ENCODE measurements around the gene CFAP100.

Gene CFAP100

GRCh38 chr3:126357295-126358037 is 37.2 kb upstream of the CFAP100 start, which contains the start of gene KLF15:
Gene KLF15 (minus strand): TSS chr3:126357408. CDS start chr3:126352922, 4,486 bp downstream.
- DNase-seq = peak; percentile 6

- DNase-seq = no peak
Observed at GRCh38 chr3:126358038-126358815, 36.5 kb upstream of the CFAP100 start.

GRCh38 chr3:126358816-126359181 is 35.9 kb upstream of the CFAP100 start:
- DNase-seq = no peak

DNA sequence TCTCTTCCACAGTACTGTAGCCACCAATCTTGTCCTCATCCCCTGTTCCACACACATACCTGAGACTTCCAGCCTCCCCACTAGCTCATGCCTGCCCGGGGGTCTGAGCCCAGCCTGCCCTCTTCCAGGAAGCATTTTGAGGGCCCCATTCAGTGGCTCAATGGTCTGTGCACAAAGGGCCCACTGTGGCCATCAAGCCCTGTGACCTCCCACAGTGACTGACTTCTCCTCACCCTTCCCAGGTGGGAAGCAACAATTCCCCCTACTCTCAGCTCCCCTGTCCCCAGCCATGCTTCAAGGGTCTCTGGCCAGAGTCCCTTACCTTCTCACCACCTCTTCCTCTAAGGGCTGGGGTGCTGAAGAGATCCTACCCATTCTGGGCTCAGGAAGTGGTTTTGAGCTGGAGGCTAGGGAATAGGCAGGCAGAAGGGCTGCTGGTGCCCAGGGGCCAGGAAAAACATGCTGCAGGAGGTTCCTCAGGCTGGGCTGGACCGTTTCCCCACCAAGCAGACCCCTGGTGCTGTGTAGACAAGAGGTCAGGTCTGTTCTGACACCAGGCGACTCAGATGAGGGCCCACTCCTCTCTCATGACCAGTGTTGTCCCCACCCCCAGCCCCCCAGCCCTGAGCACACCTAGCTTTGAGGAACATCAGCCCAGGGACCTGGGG is 34.5 kb upstream of the CFAP100 start:
- no peak for DNase-seq

- no peak for DNase-seq
Observed at GRCh38 chr3:126360714-126361060, 34.0 kb upstream of the CFAP100 start.

DNA sequence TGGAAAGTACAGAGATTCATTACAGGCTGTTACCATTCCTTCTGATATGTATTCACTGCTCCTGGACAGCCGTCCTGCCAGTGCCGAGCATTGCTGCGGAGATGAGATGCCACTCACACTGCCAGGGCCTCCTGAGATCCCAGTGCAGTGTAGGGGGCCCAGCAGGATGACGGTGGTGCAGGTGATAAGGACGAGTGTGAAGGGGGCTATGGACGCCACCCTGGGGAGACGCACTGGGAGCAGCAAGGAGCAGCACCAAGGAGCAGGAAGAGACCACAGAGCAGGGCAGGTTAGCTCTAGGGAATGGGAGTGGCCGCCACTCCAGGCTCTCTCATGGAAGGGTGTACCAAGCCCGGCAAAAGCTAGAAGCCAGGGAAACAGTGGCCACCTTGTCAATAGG is 33.5 kb upstream of the CFAP100 start:
- DNase-seq = no peak

GRCh38 chr3:126364130-126364695 is 30.5 kb upstream of the CFAP100 start:
- no peak for DNase-seq

GRCh38 chr3:126364731-126365301 is 29.9 kb upstream of the CFAP100 start:
- DNase-seq = no peak

DNA sequence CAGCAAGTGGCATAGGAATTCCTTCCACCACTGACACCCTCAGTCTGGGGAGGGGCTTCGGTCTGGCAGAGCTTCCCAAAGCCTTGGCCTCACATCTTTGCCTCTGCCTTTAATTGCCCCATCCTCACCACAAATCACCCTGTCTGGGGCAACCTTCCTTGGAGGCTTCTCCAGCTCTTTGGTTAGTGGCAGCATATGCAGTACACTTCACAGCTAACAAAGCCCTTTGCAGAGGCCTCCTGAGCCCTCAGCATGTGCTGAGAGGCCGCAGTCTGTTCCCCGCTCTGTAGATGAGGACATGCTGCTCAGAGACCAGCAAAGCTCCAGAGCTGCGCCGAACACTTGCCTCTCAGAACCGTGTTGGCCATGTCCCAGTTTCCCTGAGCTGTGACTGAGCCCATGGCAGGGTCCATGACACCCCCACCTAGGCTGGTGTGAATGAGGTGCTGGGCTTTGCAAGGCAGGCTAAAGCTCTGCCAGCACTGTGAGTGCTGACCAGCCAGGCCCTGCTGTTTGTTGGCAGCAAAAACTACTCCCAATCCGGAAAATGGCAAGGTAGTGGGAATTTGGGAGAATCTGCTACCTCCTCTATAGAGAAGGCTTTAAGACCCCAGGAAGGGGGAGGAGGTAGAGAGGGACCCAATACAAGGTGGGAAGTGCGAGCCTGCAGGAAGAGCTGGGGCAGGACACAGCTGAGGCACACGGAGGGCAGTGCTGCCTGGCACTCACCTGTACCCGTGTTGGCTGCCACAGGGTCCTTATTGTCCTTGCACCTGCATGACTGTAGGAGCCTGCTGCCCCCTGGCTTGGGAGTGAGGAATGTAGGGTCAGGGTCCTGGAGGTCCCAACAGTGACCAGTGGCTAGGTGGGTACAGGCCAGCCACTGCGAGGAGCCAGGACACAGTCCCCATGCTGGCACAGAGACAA is 29.1 kb upstream of the CFAP100 start:
- DNase-seq = no peak

- no peak for DNase-seq
Observed at GRCh38 chr3:126367316-126367805, 27.3 kb upstream of the CFAP100 start.

GRCh38 chr3:126369490-126369889 is 25.2 kb upstream of the CFAP100 start:
- DNase-seq = no peak

DNA sequence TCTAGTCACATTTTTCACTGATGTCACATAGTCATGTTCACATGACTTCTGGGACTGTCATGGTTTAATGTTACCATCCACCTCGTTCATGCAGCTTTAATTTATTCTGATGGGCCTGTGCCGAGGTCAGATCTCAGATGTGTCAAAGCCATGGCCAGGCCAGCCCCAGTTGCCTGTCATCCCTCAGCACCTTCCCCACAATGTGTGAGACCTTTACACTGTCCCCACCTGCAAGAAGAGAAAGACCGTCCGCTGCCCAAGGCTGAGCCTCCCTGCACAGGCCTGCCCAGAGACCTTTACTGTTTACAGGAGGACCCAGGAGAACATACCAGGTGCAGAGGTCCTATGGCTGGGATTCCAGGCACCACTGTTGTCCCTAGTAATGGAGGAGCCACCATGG is 24.7 kb upstream of the CFAP100 start:
- DNase-seq = no peak

DNA sequence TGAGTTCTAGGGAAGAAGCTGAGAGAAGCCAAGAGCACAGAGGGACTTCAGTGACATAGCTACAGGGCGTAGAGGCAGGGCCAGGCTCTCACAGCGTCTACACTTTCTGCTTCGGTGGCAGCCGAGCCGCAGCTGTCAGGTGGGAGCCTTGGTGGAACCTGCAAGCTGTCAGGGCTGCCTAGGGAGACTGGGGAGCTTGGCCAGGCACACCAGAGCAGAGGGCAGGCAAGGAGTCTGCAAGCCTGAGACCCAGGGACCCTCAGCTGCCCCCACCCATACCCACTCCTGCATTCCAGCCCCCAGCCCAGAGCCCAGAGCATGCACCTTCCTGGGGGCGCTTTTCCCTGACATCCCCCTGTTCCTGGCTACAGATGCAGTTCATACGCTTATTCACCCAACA is 24.1 kb upstream of the CFAP100 start:
- no peak for DNase-seq

DNA sequence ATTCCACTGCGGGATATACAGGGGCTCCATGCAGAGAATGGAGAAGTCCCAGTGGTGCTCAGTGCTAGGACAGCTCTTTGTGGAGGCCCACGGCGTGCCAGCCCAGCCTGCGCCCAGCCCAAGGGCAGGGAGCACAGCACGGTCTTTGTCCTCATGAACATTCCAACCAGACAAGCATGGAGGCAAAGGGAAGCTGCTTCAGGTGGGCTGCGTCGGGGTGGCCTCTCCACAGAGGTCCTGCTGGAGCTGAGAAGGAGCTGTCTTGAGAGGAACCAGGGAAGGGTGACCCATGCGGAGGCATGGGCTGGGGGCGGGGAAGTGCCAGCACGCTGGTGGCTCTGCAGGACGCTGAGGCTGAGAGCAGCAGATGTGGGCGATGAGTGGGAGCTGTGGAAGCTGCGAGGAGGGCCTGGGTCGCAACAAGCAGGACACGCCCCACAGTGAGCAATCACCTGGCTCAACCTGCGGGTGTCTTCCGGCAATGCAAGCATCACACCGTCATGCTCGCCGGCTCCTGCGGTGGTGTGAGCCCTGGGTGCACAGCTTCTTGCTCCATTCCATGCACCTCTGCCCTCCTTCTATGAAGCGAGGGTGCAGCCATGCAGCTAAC is 23.5 kb upstream of the CFAP100 start:
- DNase-seq = no peak

GRCh38 chr3:126372413-126373145 is 22.1 kb upstream of the CFAP100 start:
- DNase-seq = no peak

DNA sequence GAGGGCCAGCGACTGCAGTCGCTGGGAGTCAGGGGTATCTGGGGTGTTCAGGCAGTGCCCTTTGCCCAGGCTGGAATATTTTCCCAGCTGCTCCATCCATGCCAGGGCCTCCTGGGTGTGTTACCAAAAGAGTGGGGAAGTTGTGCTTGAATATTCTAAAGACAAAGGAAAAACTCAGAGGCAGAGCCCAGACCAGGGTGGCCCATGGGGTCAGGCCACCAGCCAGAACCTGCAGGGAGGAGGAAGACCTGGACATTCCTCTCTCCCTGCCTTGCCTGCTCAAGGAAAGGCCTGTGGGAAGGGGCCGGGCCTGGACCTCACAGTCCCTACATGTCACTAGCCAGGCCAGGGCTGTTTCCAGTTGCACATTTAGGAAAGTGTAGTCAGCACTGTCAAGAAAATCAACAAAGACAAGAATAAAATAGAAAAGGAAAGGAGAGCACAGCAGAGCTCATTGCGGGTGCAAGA is 21.5 kb upstream of the CFAP100 start:
- DNase-seq = no peak

DNA sequence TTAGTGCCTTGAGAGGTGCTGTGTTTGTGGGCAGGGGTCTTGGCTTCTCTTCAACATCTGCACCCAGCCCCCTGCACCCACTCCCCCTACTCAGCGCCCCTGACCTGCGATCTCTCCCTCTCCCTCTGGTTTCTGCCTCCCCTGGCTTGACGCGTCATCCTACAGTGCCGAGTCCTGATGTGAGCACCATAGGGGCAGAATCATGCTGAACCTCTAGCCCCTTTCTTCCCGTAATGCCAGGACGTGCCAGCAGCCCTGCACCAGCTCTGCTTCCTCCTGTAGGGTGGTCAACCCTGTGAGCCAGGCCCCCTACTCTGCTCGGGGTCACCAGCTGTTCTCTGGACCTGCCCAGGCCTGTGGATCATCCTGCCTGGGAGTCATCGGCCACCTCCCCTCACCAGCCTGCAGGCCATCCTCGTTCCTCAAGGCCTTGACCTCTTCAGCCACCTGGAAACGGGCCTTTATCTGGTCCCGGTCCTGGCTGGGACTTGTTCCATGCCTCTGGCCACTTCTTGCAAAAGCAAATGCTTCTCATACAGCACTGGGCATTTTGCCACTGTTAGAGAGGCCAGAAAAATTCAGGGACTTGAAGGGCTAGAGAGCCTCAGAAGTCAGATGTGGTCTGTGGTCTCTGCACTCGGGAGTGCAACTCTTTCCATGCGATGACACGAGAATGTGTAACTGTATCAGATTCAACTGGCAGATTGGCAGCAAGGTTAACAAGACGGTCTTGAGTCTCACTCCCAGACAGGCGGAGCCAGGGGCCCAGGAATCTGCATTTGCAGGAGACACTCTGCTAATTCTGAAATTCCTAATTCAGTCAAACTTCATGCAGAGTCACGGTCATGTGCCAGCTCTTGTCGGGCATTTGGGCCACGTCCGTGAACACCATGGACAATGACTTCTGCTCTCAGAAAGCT is 20.8 kb upstream of the CFAP100 start:
- DNase-seq = no peak

DNA sequence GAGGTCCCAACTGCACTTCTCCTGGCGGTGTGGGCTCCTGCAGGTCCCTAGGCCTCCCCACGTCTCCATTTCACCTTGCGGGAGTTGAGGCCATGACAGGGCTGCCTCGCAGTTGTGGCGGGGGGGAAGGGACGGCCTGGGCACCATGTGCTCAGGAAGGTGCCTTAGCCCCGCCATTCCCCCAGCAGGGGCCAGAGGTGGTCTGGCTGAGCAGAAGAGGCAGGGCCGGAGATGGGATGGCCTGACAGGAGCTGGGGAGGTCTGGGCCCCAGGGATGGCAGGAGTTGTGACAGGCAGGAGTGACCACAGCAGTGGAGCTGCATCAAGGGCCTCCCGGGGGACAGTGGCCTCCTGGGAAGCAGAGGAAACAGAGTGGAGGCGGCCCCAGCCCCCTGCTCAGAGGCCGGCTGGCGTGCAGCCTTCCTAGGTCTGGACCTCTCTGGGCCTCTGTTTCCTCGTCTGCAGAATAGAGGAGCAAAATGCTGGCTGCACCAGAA is 18.8 kb upstream of the CFAP100 start:
- no peak for DNase-seq

DNA sequence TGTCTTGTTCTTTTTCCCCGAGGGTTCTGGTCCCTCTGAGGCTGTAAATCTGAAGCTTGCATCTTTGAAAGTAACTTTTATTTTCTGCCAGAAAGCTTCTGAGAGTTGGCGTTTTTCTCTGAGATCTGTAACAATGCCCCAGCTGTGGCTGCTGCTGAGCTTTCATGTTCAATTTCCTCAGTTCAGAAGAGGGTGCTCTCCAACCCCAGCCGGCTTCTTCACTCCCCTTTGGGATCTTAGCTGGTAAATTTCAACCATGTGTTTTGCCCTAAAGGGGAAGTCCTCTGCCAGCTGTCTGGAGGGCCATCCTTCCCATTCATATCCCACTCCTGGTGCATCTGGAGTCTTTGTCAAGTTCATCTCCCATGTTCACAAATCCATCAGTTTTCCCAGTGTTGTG is 18.3 kb upstream of the CFAP100 start:
- no peak for DNase-seq
